Tibial nerve (tissue), 4 donors: ENCODE data around the gene GABRG3.

Source experiments
- CTCF ChIP-seq, 5 experiments: fragments of 200-600 bp in 3 of 5; fragments of 450-650 bp in 2 of 5; sonication (generic) in 3 of 5; IDR thresholded peaks; one replicate each; pipeline ENCODE4 v1.5.1; 2016 to 2019; ENCODE audit warnings: antibody characterized with exemption in 5 of 5, mild to moderate bottlenecking in 3 of 5, moderate library complexity in 2 of 5
- EP300 ChIP-seq, 2 donors: sonication (generic); formaldehyde crosslinking; IDR thresholded peaks; one replicate each; pipeline ENCODE4 v1.6.1; 2017; ENCODE audit warnings: antibody characterized with exemption in 2 of 2, mild to moderate bottlenecking in 1 of 2

GRCh38 chr15:27114473-27114872 is 143.5 kb downstream of the GABRG3 start:
- TF ChIP-seq CTCF (IDR thresholded peaks at IDR 0.05), result no peak
- TF ChIP-seq EP300 (IDR thresholded peaks at IDR 0.05), result no peak
